SK-N-SH treated with all-trans-retinoic acid at 6 μM for 48 hours (cell line): ENCODE measurements around the gene MARCKSL1.

Experiments
- ARNTL ChIP-seq: fragments of 450-650 bp; formaldehyde crosslinking; IDR thresholded peaks from 2 replicates; pipeline ENCODE4 v1.5.0; 2020; ENCODE audit warnings: low read depth, mild to moderate bottlenecking, moderate library complexity, borderline replicate concordance
- CREB5 ChIP-seq: fragments of 250-450 bp; sonication (Bioruptor Pico); IDR thresholded peaks from 2 replicates; pipeline ENCODE4 v1.5.1; 2020; ENCODE audit warnings: low read depth, mild to moderate bottlenecking, moderate library complexity
- CSDC2 ChIP-seq: fragments of 250-450 bp; sonication (Bioruptor Pico); IDR thresholded peaks from 2 replicates; pipeline ENCODE4 v1.5.0; 2020; ENCODE audit warnings: mild to moderate bottlenecking, moderate library complexity
- GLIS3 ChIP-seq: fragments of 250-450 bp; sonication (Bioruptor Pico); IDR thresholded peaks from 2 replicates; pipeline ENCODE4 v1.5.0; 2020; ENCODE audit warnings: mild to moderate bottlenecking, moderate library complexity
- POU6F1 ChIP-seq: fragments of 250-450 bp; sonication (Bioruptor Pico); IDR thresholded peaks from 2 replicates; pipeline ENCODE4 v1.8.0; 2021; ENCODE audit warnings: low read depth, mild to moderate bottlenecking, moderate library complexity, borderline replicate concordance
- RARB ChIP-seq: fragments of 250-450 bp; sonication (Bioruptor Pico); IDR thresholded peaks from 2 replicates; pipeline ENCODE4 v1.8.0; 2021; ENCODE audit warnings: mild to moderate bottlenecking, moderate library complexity
- SNAI2 ChIP-seq: fragments of 250-450 bp; sonication (Bioruptor Pico); IDR thresholded peaks from 2 replicates; pipeline ENCODE4 v1.5.0; 2020; ENCODE audit warnings: mild to moderate bottlenecking, moderate library complexity
- TOX ChIP-seq: fragments of 250-450 bp; sonication (Bioruptor Pico); IDR thresholded peaks from 2 replicates; pipeline ENCODE4 v1.8.0; 2021; ENCODE audit warnings: mild to moderate bottlenecking, moderate library complexity, borderline replicate concordance
- TSHZ2 ChIP-seq: fragments of 250-450 bp; sonication (Bioruptor Pico); IDR thresholded peaks from 2 replicates; pipeline ENCODE4 v1.5.0; 2020; ENCODE audit warnings: mild to moderate bottlenecking, moderate library complexity
- ZC3H10 ChIP-seq: fragments of 250-450 bp; sonication (Bioruptor Pico); IDR thresholded peaks from 2 replicates; pipeline ENCODE4 v1.5.1; 2021; ENCODE audit warnings: mild to moderate bottlenecking, moderate library complexity
- ZFP3 ChIP-seq: fragments of 250-450 bp; sonication (Bioruptor Pico); IDR thresholded peaks from 2 replicates; pipeline ENCODE4 v1.5.0; 2020; ENCODE audit warnings: mild to moderate bottlenecking, moderate library complexity
- ZFP30 ChIP-seq: fragments of 450-650 bp; formaldehyde crosslinking; IDR thresholded peaks from 2 replicates; pipeline ENCODE4 v1.5.0; 2022; ENCODE audit warnings: mild to moderate bottlenecking, moderate library complexity
- ZNF565 ChIP-seq: fragments of 450-650 bp; formaldehyde crosslinking; conservative IDR thresholded peaks from 2 replicates; pipeline ENCODE4 v1.5.0; 2020; ENCODE audit warnings: low read depth, mild to moderate bottlenecking, moderate library complexity
- ZNF8 ChIP-seq: fragments of 450-650 bp; formaldehyde crosslinking; IDR thresholded peaks from 2 replicates; pipeline ENCODE4 v1.5.0; 2020; ENCODE audit warnings: mild to moderate bottlenecking, moderate library complexity

GRCh38 chr1:32338637-32339145 lies 2.7 kb upstream of the MARCKSL1 start:
- TF ChIP-seq ZFP30 (CRISPR knock-in tag) (no peak), POU6F1 (CRISPR knock-in tag) (no peak), CSDC2 (CRISPR knock-in tag) (no peak), ZNF8 (CRISPR knock-in tag) (no peak), ZC3H10 (CRISPR knock-in tag) (no peak), CREB5 (CRISPR knock-in tag) (no peak), ZFP3 (no peak), RARB (CRISPR knock-in tag) (no peak), GLIS3 (no peak), ARNTL (CRISPR knock-in tag) (no peak), SNAI2 (CRISPR knock-in tag) (no peak), ZNF565 (no peak), TOX (CRISPR knock-in tag) (no peak), TSHZ2 (CRISPR knock-in tag) (no peak)
